ENCODE results near the gene CC2D1A. TPM values are rescaled to one million over a fixed set of nuclear protein-coding genes. Genes with fewer than 3 reads are reported as not detected.

CC2D1A gene
- 16.3 TPM for polyA plus RNA-seq (ENCODE audit: insufficient read length)

DNA sequence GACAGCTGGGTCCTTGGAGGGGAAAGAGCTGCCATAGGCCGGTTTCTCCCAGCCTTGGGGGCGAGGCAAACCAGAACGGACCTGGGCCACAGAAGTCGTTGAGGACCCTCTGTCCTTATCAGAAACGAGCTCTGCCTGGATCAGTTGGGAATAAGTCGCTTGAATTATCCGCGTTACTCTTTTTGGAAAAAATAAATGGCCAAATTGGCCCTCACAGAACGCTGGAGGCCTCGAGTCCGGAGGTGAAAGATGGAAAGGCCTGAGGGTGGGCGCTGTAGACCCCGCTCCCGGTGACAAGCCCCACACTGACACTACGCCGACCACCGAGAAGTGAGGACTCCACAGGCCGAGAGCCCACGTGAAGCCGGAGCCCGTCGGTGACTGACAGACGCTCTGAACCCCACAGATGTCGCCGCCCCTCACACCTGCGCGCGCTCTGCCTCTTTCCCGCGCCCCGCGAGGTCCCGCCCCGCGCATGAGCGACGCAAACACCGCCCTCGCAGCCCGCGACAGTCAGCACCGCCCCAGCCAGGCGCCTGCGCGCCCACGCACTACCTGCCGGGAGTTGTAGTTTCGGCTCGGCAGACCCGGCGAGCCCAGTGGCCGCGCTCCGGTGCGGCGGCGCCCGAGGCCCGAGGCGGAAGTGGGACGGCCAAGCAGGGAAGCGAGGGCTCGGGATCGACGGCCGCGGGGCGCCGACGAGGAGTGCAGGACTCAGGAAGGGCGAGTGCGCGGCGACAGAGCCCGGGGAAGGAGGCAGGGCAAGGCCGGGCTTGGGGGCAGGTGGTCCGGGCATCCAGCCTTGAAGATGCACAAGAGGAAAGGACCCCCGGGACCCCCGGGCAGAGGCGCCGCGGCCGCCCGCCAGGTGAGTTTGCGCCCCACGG, at the start of gene CC2D1A, which contains the start of gene BRME1:
CC2D1A (plus strand) TSS at position 568 of the 887 bp plus-strand sequence; CDS start at position 809, 241 bp downstream.
BRME1 (minus strand) TSS at position 484 of the 887 bp plus-strand sequence. CDS start 1,225 bp downstream, outside the sequence.
- DNase-seq: peak; percentile 91

DNA sequence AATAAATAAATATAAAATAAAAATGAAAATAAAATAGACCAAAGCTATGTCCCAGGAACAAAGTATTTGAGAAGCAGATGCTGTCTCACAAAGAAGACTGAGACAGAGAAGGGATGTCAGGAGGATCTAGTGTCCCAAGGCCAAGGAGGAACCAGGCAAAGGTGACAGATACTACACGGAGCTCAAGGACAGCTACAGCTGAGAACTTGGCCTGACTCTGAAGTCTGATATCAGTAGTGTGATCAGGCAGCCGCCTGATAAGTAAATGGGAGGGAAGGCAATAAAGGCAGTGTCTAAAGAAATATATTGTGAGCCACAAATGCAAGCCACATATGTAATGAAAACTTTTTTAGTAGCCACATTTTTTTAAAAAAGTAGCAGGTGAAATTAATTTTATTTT, 49.5 kb upstream of the CC2D1A start:
- DNase-seq: no peak

DNA sequence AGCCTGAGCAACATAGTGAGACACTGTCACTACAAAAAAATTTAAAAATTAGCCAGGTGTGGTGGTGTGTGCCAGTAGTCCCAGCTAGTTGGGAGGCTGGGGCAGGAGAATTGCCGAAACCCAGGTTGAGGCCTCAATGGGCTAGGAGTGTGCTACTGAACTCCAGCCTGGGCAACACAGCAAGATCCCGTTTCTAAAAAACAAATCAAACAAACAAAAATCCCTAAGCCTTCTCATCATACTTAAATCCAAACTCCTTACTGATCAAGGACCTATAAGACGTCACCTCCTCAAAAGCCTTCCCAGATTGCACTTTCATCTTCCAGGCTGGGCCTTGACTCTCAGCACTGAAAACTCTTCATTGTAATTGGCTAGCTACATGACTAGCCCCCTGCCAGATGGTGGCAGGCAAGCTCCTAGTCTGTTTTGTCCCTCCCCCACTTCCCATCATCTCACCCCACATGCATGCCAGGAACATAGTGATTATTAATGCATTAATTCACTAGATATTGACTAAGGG, 46.6 kb upstream of the CC2D1A start:
- no peak for DNase-seq

DNA sequence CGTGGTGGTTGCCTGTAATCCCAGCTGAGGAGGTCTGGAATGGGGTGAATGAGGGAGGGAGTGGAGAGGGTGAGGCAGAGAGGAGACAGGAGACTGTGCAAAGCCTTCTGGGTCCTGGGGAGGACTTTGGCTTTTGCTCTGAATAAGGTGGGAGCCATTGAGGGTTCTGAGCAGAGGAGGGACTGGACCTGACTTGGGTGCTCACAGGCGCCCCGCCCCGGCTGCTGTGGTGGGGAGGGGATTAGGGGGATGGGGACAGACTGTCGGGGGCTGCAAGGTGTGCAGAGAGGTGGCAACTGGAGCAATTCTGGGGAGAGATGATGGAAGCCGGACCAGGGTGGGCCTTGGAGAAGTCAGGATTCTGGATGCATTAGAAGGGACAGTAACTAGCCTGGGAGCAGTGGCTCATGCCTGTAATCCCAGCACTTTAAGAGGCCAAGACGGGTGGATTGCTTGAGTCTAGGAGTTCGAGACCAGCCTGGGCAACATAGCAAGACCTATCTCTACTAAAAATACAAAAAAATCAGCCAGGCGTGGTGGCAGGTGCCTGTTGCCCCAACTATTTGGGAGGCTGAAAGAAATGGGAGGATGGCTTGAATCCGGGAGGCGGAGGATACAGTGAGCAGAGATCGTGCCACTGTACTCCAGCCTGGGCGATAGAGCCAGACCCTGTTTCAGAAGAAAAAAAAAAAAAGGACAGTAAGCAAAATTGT, 45.2 kb upstream of the CC2D1A start:
- DNase-seq: no peak

DNA sequence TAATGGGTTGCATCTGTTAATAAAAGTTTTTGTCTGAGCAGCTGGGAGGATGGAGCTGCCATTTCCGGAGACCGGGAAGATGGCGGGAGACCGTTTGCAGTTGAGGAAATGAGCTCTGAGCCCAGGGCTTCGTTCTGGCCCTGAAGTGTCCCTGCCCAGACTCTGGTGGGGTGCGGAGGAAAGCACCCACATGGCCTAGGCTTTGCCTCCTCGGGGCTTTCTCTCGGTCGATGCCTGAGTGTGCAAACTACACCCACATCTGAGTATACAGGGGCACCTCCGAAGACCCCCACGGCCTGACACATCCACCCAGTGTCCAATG, 44.6 kb upstream of the CC2D1A start:
- DNase-seq: no peak

DNA sequence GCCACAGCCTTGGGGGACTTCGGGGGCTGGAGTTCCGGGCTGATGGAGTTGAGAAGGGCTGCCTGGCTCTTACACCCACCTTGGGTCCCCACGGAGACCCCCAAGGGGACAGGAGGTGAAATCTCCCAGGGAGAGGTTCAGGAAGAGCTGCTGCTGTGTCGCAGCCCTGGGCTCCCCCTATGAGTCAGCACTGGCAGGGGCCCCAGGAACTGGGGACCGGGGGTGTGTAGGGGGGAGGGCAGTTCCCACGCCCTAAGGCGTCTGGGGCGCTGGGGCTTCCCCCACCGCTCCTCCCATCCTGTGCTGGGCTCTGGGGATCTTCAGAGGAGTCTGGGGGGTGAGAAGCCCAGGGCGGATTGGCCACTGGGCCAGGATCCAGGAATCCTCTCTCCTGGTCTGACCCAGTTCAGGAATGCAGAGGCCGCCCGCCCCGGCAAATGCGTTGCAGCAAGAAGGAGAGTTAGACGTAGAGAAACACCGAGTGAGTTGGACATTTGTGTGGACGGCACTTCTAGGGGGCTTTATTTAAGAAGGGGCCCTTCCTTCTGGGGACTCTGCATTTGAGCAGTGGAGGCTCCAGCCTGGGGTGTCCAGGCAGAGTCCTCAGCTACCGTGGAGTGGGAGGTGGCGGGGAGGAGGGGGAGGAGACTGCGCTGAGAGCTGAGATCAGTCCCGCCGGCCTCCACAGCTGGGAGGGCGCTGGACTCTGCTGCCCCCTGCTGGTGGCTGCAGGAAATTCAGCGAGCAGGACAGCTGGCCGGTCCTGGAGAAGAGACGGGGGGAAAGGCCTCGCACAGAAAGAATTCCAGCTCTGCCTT, 44.1 kb upstream of the CC2D1A start:
- peak; percentile 96 for DNase-seq

DNA sequence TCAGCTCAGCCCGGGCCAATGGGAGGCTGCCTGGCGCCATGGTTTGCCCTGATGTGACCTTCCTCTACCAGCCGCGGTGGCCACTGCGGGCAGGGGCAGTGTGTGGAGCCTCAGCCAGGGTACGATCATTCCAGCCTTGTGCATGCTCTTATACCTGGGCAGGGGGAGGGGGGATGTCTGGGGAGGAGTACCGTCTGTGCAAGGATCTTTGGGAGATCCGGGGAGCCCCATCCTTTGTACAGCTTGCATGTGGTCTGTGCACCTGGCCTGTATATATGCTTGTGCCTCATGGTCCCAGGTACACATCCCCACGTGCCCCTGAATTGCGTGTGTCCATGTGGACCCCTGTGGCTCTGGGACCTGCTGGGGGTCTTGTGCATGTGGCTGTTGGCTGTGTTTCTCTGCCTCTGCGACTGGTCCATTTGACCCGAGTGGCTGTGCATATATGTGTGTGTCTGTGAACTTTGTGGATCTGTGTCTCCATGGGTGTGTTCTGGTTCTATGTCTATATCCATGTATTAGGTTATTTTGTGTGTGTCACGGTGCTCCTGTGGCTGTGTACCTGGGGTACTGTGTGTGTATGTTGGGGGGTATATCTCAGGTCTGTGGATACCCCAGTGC, 41.8 kb upstream of the CC2D1A start:
- no peak for DNase-seq

DNA sequence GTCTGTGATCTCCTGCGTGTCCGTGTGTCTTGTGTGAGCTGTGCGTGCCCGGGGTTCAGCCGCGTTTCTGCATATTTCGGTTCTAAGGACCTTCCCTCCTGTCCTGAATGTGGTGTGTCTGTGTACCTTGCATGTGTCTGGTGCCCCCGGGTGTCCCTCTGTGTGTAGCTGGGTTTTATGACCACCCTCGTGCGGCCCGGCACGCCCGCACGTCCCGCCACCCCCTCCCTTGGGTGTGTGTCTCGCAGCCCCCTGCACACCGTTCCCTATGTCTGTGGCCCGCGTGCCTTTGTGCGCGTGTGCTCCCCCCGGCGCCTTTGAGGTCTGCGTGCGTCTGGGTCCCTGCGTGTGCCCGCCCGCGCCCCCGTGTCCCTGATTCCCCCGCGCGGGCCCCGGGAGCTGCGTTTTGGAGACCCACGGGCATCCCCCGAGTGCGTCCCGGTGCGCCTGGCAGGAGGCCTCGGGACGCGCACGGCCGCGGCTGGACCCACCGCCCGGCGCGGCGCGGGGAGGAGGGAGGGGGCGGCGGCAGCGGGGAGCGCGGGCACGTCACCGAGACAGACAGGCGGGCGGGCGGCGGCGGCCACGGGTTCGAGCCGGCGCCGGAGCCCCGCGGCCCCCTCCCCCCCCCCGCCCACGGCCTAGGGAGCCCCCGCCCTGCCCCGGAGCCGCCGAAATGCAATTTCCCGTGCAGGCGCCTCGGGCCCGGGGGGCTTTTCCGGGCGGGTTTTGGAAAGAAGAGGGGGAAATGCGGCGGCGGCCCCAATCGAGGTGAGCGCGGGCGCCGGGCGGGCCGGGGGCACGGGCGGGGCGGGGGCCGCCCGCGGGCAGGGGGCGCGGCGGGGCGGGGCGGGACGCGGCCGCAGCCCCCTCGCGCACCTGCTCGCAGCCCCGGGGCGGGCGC, 41.1 kb upstream of the CC2D1A start:
- DNase-seq: no peak

DNA sequence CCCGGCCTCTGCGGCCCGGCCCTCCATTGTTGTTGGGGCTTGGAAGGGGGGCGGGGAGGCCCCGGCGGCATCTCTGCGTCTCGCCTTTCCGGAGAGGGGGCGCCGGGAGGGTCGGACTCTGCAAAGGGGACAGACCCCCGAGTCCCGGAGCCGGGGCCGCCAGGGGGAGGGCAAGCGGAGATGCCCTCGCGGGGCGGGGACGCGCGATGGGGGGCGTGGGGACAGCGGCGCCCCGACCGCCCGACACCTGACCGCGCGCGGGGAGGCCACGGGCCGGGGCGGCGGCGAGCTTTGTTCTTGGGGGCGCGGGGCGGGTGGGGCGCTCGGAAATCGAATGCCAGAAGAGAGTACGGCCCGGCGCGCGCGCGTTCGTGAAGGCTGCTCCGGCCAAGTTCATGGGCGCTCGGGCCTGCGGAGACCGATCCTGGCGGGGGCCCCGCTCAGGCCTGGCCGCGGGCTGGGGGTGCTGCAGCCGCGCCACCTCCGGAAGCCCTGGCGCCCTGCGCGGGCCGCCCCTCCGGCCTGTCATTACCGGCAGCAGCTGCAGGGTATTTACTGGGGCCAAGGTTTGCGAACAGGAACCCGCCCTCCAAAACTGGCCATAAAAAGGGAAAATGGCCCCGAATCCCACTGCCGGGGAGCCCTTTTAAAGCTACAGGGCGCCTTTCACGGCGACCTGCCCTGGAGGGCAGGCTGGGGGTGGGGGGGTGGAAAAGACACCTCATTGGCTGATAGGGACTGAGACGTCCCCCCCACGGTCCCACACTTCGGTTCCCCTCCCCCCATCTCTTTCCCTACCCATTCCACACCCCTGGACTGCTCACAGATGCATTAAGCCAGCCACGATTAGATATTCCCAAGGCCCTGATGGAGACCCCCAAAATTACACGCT, 40.2 kb upstream of the CC2D1A start:
- no peak for DNase-seq

DNA sequence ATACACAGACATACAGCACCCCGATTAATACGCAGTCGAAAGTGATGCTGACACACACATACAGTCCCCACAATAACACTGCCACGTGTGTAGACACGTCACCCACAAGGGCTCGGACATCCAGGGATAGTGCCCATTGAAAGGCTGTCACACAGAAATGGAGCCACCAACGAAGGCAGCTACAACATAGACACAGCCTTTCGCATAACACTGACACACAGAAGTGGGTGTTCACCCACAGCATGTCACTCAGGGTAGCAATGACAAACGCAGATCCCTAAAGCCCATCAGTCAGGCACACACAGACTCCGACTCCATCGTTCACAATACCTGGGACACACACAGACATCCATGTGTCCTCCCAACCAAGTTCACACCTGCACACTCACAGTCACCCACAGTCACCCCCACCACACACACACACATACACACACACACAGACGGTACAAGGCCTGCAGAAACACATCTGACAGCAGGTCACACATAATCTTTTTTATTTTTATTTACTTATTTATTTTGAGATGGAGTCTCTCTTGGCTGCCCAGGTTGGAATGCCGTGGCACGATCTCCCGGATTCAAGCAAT, 39.4 kb upstream of the CC2D1A start:
- DNase-seq: no peak

DNA sequence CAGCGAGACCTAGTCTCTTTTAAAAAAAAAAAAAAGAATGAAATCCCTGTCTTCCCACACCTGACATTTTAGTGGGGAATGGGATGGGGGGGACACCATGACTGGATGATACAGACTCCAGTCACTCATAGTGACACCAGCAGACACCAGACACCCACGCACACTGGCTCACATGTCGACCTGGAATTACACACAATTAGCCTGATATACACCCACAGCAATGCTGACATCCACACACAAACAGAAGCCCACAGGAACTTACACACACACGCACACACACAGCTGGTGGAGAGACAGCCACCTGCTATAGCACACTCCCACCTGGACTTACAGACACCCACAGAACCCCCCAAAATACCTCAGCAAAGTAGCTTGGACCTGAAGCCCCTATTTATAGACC, 37.3 kb upstream of the CC2D1A start:
- no peak for DNase-seq

DNA sequence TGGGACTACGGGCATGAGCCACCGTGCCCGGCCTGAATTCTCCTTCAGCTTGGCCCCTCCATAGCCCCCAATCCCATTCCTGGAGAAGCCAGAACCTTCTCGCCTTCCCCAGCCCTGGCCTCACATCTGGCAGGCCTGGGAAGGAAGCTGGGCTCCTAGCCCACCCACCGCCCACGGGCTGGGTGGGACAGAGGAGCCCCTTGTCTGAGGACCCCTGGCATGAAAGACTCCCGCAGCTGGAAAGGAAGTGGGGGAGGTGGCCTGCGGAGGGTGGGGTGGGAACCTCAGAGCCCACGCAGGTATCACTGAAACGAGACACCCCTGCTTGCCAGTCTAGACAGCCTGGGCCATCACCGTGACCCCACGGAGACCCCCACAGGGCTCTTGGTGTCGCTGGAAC, 36.7 kb upstream of the CC2D1A start:
- DNase-seq: no peak

DNA sequence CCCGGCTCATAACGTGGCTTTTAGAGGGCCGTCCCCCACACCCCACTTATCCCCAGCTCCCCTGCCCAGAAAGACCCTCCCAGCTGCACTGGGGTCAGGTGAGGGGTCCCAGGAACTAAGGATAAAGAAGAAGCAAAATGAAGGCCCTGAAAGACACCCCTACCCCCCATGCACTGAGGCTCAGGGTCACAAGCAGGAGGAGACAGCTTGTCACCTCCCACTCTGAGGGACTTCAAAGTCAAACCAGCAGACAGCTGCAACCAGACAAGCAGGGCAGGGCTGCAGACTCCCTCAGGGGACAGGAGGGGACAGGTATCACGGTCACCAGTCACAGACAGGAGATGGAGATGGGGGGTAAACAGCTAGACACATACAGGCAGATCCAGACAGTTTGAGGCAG, 35.1 kb upstream of the CC2D1A start:
- DNase-seq: no peak

DNA sequence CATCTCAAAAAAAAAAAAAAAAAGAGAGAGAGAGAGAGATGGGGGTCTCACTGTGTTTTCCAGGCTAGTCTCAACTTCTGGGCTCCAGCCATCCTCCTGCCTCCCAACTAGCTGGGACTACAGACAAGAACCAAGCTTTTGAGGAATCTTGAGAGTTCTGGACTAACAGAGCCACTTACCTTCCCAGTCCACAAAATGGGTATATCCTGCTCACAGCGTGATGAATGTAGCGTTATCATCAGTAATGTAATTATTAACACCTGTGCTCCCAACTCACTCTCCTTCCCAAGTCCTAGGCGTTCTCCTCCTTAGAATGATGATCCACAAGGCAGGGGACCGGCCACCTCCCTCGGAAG, 33.7 kb upstream of the CC2D1A start:
- DNase-seq: no peak

DNA sequence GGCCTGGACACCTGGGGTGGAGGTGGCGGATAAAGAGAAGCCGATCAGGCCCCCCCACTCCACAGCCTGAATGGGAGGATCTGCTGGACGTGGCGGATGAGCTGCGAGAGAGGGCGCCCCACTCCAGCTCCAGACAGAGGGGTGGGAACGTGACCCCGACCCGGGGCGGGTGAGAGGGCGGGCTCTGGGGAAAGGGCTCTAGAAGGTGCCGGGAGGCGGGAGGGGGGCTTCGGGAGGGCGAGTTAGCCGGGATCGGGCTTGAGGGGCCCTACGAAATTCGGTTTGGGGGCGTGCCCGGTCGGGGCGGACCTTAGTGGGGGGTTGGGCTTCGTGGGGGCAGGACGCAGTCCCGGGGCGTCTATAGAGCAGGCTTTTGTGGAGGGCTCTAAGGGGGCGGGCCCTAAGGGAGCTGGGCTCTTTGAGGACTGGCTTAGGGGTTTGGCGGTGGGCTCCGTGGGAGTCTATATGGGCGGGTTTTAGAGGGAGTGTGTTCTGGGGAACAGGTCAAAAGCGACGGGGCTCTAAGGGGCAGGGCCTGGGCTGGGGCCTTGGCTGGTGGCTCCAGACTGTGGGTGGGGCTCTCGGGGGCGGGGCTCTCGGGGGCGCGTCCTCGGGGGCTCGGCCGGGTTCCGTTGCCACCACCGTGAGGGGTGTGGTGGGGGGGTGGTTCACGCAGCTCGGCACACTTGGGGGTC, 33.2 kb upstream of the CC2D1A start:
- DNase-seq: no peak

DNA sequence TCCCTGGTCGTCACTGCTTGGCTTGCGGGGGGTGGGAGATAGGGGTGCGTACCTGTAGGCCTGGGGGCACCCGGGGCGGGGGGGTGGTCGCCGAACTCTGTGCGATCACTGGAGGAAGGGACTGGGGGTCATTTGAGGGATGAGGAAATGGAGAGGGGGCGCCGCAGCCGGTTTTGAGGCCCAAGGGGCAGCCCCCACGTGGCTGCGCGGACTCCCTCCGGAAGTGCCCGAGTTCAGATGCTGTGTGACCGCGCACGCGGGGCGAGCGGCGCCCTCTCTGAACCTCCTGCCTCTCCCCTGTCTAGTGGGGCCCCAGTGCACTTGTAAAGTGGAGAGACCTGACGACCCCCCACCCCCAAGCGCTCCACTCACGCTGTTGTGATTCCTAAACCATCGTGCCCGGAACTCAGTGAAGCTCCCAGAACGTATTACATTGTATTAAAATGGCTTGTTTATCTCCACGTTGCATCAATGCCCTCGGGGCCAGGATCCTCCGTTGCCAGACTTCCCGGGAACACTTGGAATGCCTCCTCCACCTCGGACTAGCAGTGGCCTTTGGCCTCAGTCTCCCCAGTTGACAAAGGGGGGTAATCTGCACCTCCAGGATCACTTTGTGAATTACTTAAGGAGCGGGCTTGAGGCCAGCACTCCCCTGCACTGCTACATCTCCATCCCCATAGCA, 32.0 kb upstream of the CC2D1A start:
- no peak for DNase-seq

DNA sequence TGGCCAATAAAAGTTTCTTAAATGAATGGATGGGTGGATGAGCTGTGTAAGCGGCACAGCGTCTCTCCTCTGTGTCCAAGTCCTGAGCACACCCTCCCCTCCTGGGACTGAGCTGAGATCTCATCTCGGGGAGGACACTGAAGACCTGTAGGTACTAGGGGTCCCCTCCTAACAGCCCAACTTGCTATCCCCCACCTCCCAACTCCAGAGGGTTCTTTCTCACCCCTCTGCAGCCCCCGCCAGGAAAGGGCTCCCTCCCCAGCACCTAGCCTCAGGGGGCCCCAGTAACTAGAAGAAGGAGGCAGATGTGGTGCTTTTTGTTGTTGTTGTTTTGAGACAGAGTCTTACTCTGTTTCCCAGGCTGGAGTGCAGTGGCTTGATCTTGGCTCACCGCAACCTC, 30.2 kb upstream of the CC2D1A start:
- DNase-seq: no peak

DNA sequence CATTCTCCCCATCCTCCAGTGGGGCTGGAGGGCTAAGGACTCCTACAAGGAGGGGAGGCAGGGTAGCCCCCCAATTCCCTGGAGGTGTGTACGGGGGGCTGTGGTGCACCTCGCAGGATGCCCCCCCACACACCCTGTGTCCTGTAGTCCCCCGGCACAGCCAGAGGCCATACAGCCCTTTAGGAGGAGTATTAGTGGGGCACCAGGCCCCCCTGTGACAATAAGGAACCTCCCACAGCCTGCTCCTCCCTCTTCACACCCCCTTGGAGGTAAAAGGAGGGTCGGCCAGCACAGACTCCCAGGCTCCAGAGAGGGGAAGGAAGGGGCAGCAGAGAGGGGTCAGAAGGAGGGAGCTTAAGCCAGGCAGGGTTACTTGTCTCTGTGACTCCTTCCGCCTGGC, 29.2 kb upstream of the CC2D1A start, which contains the start of gene NANOS3:
NANOS3 (plus strand) TSS at position 301 of the 400 bp plus-strand sequence. CDS start 115 bp downstream, outside the sequence.
- DNase-seq: no peak

Data from hindlimb muscle (tissue), 1 donor.